HG03469 (cell line): ENCODE results near the gene PKN3.

Experiments used
- ATAC-seq: cut with Tn5 transposase; IDR thresholded peaks from one replicate; pipeline ENCODE4 v1.9.1; 2021; ENCODE audit warnings: mild to moderate bottlenecking, moderate library complexity, moderate number of reproducible peaks; ENCODE audit not compliant: unreplicated experiment

PKN3 gene

DNA sequence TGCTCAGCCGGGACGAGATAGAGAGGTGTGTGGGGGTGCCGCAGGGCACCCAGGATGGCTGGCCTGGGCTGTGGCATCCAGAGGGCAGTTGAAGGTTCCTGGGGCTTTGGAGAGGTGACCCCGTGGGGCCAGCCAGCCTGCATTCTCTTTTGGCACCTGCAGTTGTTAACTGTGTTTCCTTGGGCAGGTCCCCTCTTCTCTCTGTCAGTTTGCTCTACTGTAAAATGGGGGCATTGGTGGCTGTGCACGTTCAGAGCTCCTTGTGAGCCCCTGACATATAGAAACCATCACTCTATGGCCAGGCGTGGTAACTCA is 13.1 kb downstream of the PKN3 start:
- no peak for ATAC-seq

DNA sequence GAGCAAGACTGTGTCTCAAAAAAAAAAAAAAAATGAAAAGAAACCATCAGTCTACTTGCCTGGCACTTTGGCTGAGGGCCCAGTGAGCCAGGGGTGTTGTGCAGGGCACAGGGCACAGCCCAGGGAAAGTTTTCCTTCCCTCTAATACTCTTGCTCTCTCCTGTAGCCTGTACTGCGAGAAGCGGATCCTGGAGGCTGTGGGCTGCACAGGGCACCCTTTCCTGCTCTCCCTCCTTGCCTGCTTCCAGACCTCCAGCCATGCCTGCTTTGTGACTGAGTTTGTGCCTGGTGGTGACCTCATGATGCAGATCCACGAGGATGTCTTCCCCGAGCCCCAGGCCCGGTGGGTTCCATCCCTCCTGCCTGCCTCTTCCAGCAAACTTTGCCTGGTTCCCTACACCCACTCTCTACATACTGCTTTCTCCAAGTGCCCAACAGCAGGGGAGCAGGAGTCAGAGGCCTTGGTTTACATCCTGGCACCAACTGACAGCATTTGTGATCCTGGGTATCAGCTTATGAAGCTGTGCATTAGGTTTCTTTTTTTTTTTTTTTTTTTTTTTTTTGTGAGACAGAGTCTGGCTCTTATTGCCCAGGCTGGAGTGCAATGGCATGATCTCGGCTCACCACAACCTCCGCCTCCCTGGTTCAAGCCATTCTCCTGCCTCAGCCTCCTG is 14.4 kb downstream of the PKN3 start:
- ATAC-seq = no peak

DNA sequence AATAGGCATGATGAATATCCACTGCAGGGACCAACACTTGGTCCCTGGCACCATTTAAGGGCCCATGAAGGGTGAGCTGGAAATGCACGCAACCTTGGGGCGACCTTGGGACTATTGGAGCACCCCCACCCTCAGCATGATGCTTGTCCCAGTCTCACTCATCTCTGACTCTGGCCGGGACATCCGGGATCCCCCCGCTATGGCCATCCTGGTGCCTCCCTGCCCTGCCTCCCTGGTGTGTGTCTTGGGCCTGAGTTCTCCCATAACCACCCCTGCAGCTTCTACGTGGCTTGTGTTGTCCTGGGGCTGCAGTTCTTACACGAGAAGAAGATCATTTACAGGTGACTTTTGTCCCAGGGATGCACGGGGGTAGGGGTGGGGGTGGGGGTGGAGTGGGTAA is 15.7 kb downstream of the PKN3 start:
- ATAC-seq = no peak

DNA sequence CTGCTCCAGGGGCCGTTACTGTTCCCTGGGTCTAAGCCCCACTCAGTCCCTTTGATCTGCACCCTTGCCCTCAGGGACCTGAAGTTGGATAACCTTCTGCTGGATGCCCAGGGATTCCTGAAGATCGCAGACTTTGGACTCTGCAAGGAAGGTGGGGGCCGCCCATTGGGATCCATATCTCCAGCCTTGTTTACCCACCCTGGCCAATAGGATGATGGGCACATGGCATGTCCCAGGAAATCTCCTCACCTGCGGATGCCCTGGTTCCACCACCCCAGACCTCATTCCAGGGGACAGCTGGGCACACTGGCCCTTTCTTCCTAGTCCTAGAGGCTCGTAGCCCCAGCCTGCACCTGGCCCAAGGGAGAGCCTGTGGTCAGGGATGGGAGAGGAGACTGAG is 16.2 kb downstream of the PKN3 start:
- no peak for ATAC-seq

DNA sequence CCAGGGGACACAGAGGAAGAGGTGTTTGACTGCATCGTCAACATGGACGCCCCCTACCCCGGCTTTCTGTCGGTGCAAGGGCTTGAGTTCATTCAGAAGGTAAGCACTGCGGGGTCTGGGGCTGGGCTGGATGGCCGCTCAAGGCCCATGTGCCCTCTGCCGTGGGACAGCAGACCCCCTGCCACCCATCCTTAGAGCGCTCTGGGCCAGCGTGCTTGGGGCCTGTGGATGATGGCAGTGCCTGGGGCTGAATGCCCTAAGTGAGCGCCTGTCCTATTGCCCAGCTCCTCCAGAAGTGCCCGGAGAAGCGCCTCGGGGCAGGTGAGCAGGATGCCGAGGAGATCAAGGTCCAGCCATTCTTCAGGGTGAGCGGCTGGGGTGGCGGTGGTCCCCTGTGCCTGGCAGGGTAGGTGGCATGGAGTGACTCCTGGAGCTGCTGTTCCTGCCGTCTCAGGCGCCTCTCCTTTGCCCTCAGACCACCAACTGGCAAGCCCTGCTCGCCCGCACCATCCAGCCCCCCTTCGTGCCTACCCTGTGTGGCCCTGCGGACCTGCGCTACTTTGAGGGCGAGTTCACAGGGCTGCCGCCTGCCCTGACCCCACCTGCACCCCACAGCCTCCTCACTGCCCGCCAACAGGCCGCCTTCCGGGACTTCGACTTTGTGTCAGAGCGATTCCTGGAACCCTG is 17.8 kb downstream of the PKN3 start:
- no peak for ATAC-seq

DNA sequence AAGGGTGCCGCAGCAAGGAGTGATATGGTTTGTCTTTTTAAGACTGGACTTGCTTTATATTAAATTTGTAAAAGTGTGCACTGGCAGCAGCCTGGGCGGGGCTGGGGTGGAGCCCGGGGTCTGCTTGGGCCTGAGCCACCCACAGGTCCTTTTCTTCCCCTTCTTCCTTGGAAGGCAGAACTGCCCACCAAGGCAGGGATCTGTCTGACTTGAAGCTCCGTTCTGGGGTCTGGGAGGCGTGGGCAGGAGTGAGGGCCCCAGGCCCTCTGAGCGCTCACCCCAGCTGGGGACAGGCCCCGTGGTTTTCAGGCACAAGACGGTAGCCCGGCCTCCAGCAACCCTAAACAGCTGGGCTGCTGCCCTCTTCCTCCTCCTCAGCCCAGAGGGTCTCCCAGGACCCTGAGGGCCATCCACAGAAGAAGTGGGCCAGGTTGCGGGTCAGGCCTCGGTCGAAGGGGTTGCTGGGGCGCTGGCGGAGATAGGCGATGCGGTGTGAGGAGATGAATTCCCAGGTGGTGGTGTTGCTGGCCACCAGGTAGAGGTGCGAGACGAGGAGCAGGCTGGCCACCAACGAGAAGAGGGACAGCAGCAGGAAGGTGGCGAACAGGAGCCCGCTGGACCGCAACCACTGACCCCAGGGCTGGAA is 18.7 kb downstream of the PKN3 start:
- ATAC-seq = no peak

DNA sequence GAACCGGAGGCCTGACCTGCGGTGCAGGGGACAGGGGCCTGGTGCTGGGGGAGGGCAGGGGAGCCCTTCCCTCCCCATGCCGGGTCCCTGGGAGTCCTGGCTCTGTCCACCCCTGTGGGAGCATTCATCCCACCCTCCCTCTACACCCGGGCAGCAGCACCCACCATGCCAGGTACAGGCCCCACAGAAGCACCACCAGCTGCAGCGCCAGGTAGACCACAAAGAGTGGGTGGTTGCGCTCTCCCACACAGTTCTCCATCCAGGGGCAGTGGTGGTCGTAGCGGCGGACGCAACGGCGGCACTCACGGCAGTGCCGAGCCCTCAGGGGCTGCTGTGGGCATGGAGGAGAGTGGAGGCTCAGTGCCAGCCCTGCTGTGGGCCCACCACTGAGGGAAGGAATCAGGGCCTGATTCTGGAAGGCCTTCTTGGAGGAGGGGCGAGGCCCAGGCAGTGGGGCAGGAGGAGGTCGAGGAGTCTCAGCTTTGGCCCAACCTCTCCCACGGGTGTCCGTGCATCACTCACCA is 19.2 kb downstream of the PKN3 start:
- no peak for ATAC-seq

DNA sequence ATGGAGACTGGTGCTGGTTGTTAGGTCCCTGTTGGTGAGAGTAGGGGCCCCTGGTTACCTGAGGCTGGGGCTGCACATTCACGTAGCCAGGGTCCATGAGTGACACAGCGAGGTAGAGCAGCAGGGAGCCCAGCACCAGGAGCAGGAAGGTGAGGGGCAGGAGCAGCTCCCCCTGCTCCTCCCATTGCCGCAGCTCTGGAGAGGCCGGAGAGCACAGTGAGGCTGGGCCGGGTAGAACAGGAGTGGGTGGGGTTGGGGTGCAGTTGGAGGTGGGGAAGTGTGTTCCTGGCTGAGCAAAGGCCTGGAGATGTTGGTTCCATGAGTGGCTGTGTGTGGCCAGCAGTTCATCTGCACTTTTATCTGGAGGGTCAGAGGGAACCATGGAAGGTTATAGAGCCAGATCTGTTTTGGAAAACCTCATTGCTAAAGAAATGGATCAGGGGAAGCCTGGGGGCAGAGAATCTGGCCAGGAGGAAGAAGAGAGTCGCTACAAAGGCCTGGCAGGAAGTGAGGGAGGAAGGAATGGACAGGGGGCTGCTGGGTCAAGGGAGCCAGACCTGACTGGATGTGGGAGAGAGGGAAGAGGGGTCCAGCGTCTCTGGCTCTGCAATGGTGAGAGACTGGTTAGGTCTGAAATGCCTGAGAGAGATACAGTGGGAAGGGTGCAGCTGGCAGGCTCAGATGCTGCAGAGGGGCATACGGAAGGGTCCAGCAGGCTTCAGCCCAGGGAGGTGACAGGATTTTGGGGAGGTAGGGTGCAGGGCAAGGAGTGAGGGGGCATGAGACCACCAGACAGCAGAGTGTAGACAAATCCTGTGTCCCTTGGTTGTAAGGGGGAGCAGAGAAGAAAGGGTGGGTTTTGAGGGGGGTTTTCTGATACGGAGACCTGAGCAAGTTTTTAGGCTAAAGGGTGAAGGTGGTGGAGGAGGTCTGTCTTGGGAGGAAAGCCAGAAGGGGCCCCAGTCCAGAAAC is 20.4 kb downstream of the PKN3 start:
- no peak for ATAC-seq

DNA sequence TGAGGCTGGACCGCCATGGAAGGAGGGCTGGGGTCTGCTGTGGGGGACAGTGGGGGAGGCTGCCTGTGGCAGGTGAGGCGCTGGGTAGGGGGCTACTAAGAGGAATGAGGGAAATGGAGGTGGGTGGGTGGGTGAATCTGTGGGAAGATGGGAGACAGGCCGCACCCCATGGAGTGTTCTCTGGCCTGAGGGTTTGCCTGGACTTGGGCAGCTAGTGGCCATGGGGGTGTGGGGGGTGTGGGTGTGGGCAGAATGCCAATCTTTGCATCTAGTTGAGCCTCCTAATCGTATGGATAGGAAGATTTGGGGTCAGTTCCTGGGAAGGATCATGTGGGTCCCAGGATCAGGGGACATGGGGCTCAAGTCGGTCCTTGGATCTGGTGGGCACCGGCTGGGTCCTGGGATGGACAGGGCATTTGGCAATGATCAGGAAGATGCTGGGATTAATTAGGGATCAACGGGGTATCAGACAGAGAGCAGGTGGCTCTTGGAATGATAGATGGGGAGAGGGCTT is 21.1 kb downstream of the PKN3 start:
- no peak for ATAC-seq

DNA sequence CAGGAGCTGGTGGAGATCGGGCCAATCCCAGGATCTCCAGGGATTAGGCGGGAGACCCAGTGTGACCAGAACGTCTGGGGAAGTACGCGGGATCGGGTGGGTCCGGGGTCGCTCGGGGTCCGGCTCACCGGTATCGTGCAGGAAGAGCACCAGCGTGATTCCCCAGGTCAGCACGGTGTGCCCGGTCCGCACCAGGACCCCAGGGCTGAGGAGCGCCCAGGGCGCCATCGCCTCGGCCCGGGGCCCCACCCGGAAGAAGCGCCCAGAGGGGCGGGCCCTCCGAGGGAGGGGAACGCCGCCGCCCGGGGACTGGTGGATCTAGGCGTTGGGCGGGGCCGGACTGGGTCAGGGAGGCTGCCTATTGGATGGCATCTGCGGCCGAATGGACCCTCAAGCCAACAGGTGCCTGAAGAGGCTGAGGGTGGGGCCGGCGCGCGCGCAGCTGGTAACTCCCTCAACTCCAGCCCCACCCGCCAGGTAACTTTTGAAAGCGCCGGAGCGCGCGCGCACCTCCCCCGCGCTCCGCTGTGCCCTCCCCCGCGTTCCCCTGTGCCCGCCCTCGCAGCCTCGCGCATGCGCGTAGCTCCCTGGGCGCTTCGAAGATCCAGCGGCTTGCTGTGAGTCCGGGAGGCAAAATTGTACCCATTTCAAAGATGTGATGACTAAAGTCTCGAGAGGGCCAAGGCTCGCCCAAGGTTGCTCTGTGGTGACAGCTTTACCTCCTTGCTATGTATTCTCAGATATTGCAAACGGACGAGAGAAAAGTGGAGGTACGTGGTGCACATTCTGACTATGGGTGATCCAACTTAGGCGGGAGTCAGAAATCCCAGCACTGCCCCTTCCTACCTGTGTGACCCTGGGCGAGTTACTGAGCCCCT is 21.8 kb downstream of the PKN3 start, which contains the start of gene ZDHHC12:
TSS of gene ZDHHC12 (minus strand) at position 262 of the 878 bp plus-strand sequence. CDS start at position 228, 34 bp downstream.
- peak; percentile 77 for ATAC-seq

DNA sequence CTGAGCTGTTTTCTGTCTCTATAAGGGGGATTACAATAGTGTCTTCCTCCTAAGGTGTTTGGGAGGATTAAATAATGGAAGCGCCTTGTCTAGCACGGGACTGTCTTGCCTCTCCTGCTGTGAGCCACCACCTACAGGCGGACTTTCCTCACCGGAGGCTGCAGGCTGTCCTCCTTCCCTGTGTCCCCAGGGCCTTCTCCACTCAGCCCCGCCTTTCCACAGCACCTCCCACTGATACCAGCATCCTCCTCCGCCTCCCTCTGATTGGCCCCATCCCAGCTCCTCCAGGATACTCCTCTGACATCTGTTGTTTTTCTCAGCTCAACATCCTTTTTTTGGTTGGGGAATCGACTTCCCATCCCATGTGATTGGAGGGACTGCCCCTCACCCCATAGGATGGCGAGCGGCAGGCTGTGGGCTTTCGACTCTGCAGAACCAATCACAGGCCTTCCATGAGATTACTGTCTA is 22.5 kb downstream of the PKN3 start:
- no peak for ATAC-seq

DNA sequence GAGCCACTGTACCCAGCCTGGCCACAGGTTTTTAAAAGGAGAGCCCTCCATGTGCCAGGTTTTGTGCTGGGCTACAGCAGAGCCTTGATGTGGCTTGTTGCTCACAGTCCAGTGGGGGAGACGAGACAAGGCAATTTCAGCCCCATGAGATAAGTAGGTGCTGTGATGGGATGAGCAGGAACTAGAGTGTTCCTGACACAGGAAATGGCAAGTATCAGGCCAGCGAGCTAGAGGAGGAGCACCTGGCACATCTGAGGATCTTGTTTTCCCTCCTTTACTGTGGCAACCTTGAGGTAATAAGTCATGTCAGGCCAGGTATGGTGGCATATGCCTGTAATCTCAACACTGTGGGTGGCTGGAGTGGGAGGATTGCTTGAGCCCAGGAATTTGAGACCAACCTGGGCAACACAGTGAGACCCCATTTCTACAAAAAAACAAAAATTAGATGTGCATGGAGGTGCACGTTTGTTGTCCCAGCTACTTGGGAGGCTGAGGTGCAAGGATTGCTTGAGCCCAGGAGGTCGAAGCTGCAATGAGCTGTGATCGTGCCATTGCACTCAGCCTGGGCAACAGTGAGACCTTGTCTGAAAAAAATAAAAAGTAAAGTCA is 25.4 kb downstream of the PKN3 start:
- ATAC-seq = no peak

DNA sequence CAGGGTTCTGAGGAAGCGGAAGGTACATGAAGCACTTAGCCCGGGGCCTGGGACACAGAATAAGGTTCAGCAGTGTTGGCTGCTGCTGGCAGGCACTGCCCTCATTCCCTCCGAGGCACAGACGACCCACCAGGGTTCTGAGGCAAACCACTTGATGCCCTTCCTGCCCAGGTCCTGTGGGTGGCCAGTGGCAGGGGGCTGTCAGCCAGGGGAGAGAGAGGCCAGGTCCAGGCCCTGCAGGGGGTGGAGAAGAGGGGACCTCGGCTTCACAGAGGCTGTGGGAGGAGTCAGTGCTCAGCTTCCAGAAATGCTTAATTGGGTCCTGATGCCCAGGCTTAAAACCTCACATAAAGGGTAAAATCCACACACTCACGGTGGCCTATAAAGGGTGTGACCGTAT is 26.0 kb downstream of the PKN3 start:
- ATAC-seq = no peak

DNA sequence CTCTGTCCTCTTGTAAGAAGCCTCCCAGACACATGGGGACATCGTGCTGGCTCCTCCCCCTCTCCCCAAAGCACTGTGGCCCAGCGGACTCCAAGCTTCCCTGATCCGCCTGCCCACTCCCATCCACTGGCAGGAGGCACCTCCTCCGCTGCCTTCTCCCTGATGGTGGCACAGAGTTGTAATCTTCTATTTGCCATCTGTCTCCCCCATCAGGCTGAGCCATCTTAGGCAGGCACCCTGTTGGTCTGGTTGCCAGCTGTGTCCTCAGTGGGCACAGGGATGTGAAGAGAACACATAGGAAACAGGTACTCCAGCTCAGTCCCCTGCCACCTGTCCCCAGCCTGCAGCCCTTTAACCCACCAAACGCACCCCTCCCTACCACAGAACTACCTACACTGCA is 27.0 kb downstream of the PKN3 start:
- no peak for ATAC-seq

DNA sequence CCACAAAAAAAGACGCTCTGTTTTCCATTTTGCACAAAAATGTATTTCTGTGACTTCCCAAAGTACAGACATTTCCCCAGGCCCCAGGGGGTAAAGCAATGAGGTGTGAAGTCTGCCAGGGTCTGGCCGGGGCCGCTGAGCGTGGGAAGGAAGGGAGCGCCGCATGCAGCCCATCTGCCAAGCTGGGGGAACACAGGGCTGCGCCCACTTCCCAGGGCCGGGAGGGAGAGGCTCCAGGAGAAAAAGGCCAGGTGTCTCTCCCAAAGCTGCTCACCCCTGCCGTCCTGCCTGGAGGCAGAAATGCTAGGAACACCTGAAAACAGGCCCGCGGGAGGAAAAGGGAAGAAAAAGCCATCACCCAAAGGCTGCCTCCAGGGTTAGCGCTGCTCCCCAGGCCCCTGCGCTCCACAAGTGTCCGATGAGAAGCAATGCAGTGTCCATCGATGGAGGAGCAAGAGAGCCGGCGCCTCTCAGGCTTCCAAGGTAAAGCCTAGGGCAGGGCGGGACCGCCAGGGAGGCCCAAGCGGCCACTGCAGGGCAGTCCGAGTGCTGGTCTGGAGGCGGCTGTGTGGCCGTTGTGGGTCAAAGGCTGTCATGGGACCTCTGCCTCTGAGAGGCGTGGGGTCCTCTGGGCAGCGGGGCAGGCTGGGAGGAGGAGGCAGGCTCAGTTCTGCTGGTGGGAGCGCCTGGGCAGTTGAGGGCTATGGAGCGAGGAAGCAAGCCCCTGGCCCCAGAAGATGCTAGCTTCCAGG is 27.6 kb downstream of the PKN3 start:
- no peak for ATAC-seq

DNA sequence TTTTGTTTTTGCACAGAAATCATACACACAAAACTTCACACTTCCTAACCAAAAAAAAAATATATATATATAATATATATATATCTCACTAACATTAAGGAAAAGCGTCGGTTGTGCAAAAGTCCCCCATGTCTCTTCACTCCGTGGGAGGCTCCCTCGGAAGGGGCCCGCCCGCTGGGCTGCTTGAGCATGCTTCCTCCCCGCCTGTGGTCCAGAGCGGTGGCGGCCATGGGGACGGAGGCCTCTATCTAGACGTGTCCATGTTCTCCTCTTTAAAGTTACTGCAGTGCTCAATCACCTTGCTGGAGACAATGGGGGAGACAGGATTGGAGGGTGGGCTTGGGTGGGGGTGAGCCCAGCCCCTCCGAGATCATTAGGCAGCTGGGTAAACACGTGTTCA is 28.8 kb downstream of the PKN3 start:
- no peak for ATAC-seq

DNA sequence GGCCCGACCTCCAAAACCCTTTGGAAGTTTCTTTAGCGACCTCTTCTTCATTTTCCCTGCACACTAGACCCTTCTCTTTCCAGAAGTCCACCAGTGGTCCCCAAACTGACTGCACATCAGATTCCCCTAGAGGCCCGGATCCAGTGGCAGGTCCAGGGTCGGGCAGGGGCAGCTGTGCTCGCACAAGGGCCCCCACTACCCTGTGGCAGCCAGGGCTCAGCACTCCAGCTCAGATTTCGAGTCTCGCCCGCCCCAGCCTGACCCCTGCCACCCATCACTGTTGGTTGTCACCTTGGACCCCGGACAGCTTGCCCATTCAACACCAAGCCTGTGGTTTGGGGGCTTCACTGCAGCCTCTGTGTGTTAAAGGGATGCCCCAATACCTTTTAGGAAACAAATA is 29.4 kb downstream of the PKN3 start:
- ATAC-seq = no peak

DNA sequence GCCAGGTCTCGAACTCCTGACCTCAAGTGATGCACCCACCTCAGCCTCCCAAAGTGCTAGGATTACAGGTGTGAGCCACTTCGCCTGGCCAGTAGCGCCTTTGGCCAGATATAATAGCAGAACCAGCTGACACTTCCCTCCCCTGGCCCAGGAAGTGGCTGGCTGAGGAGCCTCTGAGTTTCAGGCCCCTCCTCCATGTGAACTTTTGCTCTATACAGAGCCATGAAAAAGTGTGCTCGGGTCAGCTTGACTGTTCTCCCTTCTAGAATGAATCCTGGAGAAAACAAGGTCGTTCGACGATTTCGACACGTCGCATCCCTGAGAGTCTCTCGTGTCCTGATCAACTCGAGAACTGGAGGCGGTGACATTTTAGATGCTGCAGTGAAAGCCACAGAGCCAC is 30.3 kb downstream of the PKN3 start:
- ATAC-seq = no peak

DNA sequence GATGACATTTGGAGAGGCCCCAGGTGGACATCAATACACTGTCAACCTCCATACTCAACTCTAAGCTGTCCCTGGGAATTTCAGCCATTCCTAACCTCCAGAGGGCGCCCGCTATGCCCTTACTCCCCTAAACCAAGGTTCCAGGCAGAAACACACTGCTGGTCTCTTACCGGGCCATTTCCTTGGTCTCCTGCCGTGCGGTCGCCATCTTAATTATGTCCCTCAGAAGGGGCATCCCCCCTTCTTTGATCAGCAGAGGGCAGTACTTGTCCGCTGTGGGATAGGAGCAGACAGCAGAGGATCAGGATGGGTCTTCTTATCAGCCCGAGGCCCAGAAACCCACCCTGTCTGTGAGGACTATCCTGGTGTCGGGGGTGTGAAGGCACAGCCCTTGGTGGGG is 31.0 kb downstream of the PKN3 start:
- no peak for ATAC-seq
